NT2/D1 (cell line): ENCODE results near the gene ERGIC1.

Experiments
- SUZ12 ChIP-seq: IDR thresholded peaks from 2 replicates; pipeline ENCODE4 v1.6.1; 2011; ENCODE audit not compliant: insufficient read length, insufficient read depth; ENCODE audit errors: extremely low read depth
- YY1 ChIP-seq: IDR thresholded peaks from 2 replicates; pipeline ENCODE4 v1.6.1; 2011; ENCODE audit not compliant: insufficient read length, insufficient read depth
- ZNF274 ChIP-seq: IDR thresholded peaks from 2 replicates; pipeline ENCODE4 v1.6.1; 2011; ENCODE audit warnings: mild to moderate bottlenecking, low read depth, low read length

GRCh38 chr5:172820046-172820767 lies 13.8 kb upstream of the ERGIC1 start:
- TF ChIP-seq ZNF274 (no peak), SUZ12 (no peak), YY1 (no peak)
